ENCODE results near the gene ITIH4.

GRCh38 chr3:52829482-52829881 is 990 bp downstream of the ITIH4 start:
- TF ChIP-seq CTCF (IDR thresholded peaks at IDR 0.05) = no peak
- TF ChIP-seq EZH2phosphoT487 (IDR thresholded peaks at IDR 0.05) = no peak
- no peak for TF ChIP-seq EZH2 (IDR thresholded peaks at IDR 0.05)
